Effector memory CD4-positive, alpha-beta T cell (primary cell): Measurements from ENCODE around the gene STARD9.
"Not testable (repeated sequence)": the region's sequence is repeated elsewhere in the genome, so short reads cannot be mapped to it uniquely, and the experiment has no call there.

Source experiments
- DNase-seq, 3 donors: peaks; one replicate each; pipeline ENCODE4 v3.0.0-alpha.2; 2020
- H3K27ac ChIP-seq: 2 replicates; pipeline ENCODE4 v1.7.0; 2013; ENCODE audit warnings: mild to moderate bottlenecking, low read length, moderate library complexity; ENCODE audit not compliant: insufficient read depth, poor library complexity, severe bottlenecking
- H3K27me3 ChIP-seq: replicated peaks from 2 replicates; pipeline ENCODE4 v1.7.0; 2013; ENCODE audit warnings: mild to moderate bottlenecking, low read length; ENCODE audit not compliant: insufficient read depth, control insufficient read depth, poor library complexity, severe bottlenecking
- H3K36me3 ChIP-seq: 2 replicates; pipeline ENCODE4 v1.7.0; 2013; ENCODE audit warnings: mild to moderate bottlenecking, low read length, moderate library complexity; ENCODE audit not compliant: control insufficient read depth, insufficient read depth
- H3K4me1 ChIP-seq: 2 replicates; pipeline ENCODE4 v1.7.0; 2013; ENCODE audit warnings: low read length, mild to moderate bottlenecking; ENCODE audit not compliant: control insufficient read depth, insufficient read depth, poor library complexity, severe bottlenecking
- H3K4me3 ChIP-seq: 2 replicates; pipeline ENCODE4 v1.7.0; 2013; ENCODE audit warnings: low read length, low read depth, mild to moderate bottlenecking; ENCODE audit not compliant: insufficient read depth, poor library complexity, severe bottlenecking
- H3K9me3 ChIP-seq: 2 replicates; pipeline ENCODE4 v1.7.0; 2013; ENCODE audit warnings: mild to moderate bottlenecking, low read length, moderate library complexity; ENCODE audit not compliant: control insufficient read depth

Gene STARD9

GRCh38 chr15:42590619-42591237 is 15.3 kb downstream of the STARD9 start:
- H3K9me3 ChIP-seq = no peaks in the 10 kb centered on the region
- DNase-seq = no peak
- H3K27ac ChIP-seq = no peak overlapping the region
- H3K4me1 ChIP-seq = no peaks in the 10 kb centered on the region
- H3K36me3 ChIP-seq = no peaks in the 10 kb centered on the region
- no peak overlapping the region for H3K4me3 ChIP-seq
- H3K27me3 ChIP-seq = no peaks in the 10 kb centered on the region

GRCh38 chr15:42591238-42591934 is 16.0 kb downstream of the STARD9 start:
- H3K4me3 ChIP-seq = no peak overlapping the region
- no peak for DNase-seq
- no peaks in the 10 kb centered on the region for H3K27me3 ChIP-seq
- H3K4me1 ChIP-seq = no peaks in the 10 kb centered on the region
- H3K36me3 ChIP-seq = no peaks in the 10 kb centered on the region
- no peak overlapping the region for H3K27ac ChIP-seq
- no peaks in the 10 kb centered on the region for H3K9me3 ChIP-seq

- no peak for DNase-seq
- H3K4me3 ChIP-seq = no peak overlapping the region
- H3K4me1 ChIP-seq = no peaks in the 10 kb centered on the region
- no peaks in the 10 kb centered on the region for H3K9me3 ChIP-seq
- no peaks in the 10 kb centered on the region for H3K27me3 ChIP-seq
- H3K27ac ChIP-seq = no peak overlapping the region
- H3K36me3 ChIP-seq = no peaks in the 10 kb centered on the region
Measured at GRCh38 chr15:42592716-42593115, 17.3 kb downstream of the STARD9 start.

DNA sequence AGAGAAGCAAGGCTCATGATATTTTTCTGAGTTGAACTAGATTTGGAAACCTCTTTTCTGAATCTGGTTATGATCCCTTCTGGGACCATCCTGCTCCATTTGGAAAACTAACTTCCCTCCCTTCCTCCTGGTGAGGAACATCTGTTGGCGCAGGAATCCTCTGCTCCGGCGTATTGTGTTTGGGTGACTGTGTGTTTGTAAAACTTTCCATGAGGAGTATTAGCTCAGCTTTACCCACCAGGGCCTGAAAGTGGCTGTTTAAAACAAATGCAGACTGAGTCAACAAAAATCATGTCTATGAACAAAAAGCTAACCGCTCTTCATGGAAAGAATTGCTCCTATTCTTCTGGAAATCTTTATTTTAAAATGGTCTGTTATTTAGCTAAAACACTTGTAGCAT is 17.7 kb downstream of the STARD9 start:
- no peaks in the 10 kb centered on the region for H3K9me3 ChIP-seq
- no peaks in the 10 kb centered on the region for H3K36me3 ChIP-seq
- no peak for DNase-seq

DNA sequence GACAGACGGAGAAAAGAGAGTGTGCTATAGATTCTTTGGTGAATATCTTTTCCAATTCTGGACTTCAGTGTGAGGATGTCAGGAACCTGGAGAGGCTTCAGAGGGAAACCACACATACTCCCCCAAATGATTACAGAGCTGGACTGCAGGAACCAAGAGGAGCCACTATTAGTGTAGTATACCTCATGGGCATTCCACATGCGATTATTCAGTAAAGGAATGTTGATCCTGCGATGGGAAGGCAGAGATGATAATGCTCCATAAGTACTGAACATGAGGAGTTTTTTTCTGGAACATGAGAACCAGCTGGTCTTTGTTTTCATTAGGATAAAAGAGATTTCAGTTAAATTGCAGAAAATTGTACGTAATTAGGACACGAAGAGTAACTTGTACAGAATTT is 18.7 kb downstream of the STARD9 start:
- Histone ChIP-seq H3K36me3 (no peaks in the 10 kb centered on the region), H3K9me3 (no peaks in the 10 kb centered on the region), H3K4me3 (no peak overlapping the region), H3K4me1 (no peaks in the 10 kb centered on the region), H3K27ac (no peak overlapping the region), H3K27me3 (no peaks in the 10 kb centered on the region)
- DNase-seq = no peak

More for the DNA sequence above, 17.7 kb downstream of the STARD9 start:
- no peaks in the 10 kb centered on the region for H3K27me3 ChIP-seq
- H3K4me3 ChIP-seq = no peak overlapping the region
- H3K27ac ChIP-seq = no peak overlapping the region
- no peaks in the 10 kb centered on the region for H3K4me1 ChIP-seq

- Histone ChIP-seq H3K4me1 (no peaks in the 10 kb centered on the region), H3K4me3 (no peak overlapping the region), H3K9me3 (no peaks in the 10 kb centered on the region), H3K36me3 (no peaks in the 10 kb centered on the region), H3K27me3 (no peaks in the 10 kb centered on the region), H3K27ac (no peak overlapping the region)
- no peak for DNase-seq
Measured at GRCh38 chr15:42595626-42596240, 20.3 kb downstream of the STARD9 start.

DNA sequence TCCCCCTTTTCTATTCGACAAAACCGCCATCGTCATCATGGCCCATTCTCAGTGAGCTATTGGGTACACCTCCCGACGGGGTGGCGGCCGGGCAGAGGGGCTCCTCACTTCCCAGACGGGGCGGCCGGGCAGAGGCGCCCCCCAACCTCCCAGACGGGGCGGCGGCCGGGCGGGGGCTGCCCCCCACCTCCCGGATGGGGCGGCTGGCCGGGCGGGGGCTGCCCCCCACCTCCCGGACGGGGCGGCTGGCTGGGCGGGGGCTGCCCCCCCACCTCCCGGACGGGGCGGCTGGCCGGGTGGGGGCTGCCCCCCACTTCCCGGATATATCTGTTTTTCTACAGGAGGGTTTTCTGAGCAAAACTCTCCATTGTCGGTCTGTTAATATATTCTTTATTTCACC is 25.9 kb downstream of the STARD9 start:
- H3K9me3 ChIP-seq, H3K4me1 ChIP-seq, H3K4me3 ChIP-seq, DNase-seq, H3K36me3 ChIP-seq, H3K27me3 ChIP-seq, H3K27ac ChIP-seq: not testable (repeated sequence)

- Histone ChIP-seq H3K27ac (no peak overlapping the region), H3K4me3 (no peak overlapping the region), H3K36me3 (no peaks in the 10 kb centered on the region), H3K27me3 (no peaks in the 10 kb centered on the region), H3K9me3 (no peaks in the 10 kb centered on the region), H3K4me1 (peaks cover 5% of the 10 kb centered on the region)
- no peak for DNase-seq
Measured at GRCh38 chr15:42602501-42602900, 27.1 kb downstream of the STARD9 start.

DNA sequence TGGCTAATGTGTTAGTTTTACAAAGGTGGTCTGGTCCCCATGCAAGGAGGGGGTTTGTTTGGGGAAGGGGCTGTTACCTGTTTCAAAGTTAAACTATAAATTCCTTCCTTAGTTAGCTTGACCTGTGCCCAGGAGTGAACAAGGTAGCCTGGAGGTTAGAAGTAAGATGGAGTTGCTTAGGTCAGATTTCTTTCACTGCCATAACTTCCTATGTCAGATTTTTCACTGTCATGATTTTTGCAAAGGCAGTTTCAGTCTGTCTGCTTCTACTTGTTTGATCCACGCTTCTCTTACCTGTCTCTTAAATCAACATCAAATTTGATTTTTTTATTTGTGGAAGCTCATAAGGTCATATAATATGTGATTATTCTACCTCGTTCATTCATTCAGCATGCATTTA is 28.6 kb downstream of the STARD9 start:
- no peaks in the 10 kb centered on the region for H3K9me3 ChIP-seq
- H3K4me3 ChIP-seq = no peak overlapping the region
- no peak overlapping the region for H3K27ac ChIP-seq
- no peaks in the 10 kb centered on the region for H3K27me3 ChIP-seq
- no peak for DNase-seq
- H3K4me1 ChIP-seq = peaks cover 14% of the 10 kb centered on the region
- no peaks in the 10 kb centered on the region for H3K36me3 ChIP-seq
